NB4 (cell line): ENCODE results near the gene REEP6.
A peak's percentile ranks its signal among the peaks of the same experiment; 100 is the strongest.

Experiments
- DNase-seq: peaks from one replicate; pipeline ENCODE4 v3.0.0; 2010; ENCODE audit warnings: low read depth
- H3K4me3 ChIP-seq: one replicate; pipeline ENCODE4 v1.5.1; 2011; ENCODE audit warnings: mild to moderate bottlenecking, low read depth, low read length, moderate library complexity
- MAX ChIP-seq: IDR thresholded peaks from 2 replicates; pipeline ENCODE4 v1.6.1; 2011; ENCODE audit warnings: low read depth, low read length
- MYC ChIP-seq: IDR thresholded peaks from 2 replicates; pipeline ENCODE4 v1.6.1; 2011; ENCODE audit warnings: low read depth, low read length
- POLR2A ChIP-seq: IDR thresholded peaks from 2 replicates; pipeline ENCODE4 v1.6.1; 2011; ENCODE audit warnings: mild to moderate bottlenecking; ENCODE audit not compliant: insufficient read length; ENCODE audit errors: extremely low read depth
- TF ChIP-seq, protein P1 (sequence below): IDR thresholded peaks from one replicate; pipeline ENCODE4 v1.5.1; 2012; ENCODE audit warnings: low read depth, low read length

REEP6 gene

GRCh38 chr19:1451916-1452801 is 38.8 kb upstream of the REEP6 start:
- no peak overlapping the region for H3K4me3 ChIP-seq
- TF ChIP-seq MYC, result no peak
- TF ChIP-seq, protein P1, sequence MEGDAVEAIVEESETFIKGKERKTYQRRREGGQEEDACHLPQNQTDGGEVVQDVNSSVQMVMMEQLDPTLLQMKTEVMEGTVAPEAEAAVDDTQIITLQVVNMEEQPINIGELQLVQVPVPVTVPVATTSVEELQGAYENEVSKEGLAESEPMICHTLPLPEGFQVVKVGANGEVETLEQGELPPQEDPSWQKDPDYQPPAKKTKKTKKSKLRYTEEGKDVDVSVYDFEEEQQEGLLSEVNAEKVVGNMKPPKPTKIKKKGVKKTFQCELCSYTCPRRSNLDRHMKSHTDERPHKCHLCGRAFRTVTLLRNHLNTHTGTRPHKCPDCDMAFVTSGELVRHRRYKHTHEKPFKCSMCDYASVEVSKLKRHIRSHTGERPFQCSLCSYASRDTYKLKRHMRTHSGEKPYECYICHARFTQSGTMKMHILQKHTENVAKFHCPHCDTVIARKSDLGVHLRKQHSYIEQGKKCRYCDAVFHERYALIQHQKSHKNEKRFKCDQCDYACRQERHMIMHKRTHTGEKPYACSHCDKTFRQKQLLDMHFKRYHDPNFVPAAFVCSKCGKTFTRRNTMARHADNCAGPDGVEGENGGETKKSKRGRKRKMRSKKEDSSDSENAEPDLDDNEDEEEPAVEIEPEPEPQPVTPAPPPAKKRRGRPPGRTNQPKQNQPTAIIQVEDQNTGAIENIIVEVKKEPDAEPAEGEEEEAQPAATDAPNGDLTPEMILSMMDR, result no peak
- no peak for TF ChIP-seq MAX
- DNase-seq, result no peak

DNA sequence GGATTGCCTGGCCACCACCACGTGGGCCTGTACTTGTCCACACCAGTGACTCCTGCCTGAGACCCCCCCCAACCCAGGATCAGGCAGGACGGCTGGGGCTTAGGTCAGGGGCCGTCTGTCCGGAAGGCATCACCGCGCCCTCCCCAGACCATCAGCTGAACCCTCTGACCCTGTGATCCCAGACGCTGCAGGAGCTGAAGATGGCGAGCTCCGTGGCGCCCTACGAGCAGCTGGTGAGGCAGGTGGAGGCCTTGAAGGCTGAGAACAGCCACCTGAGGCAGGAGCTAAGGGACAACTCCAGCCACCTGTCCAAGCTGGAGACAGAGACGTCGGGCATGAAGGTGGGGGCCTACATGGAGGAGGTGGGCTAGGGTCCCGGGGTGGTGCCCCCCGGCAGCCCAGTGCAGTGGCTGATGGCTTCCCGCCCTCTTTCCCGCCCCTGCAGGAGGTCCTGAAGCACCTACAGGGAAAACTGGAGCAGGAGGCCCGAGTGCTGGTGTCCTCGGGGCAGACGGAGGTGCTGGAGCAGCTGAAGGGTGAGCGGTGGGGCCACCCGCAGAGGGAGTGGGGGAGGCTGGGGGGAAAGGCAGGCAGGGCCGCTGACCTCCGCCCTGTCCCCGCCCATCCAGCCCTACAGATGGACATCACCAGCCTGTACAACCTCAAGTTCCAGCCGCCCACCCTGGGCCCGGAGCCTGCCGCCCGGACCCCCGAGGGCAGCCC is 38.0 kb upstream of the REEP6 start:
- H3K4me3 ChIP-seq, result no peak overlapping the region
- no peak for DNase-seq
- TF ChIP-seq POLR2A (no peak), MYC (no peak), MAX (no peak)
- TF ChIP-seq, protein P1, result no peak

DNA sequence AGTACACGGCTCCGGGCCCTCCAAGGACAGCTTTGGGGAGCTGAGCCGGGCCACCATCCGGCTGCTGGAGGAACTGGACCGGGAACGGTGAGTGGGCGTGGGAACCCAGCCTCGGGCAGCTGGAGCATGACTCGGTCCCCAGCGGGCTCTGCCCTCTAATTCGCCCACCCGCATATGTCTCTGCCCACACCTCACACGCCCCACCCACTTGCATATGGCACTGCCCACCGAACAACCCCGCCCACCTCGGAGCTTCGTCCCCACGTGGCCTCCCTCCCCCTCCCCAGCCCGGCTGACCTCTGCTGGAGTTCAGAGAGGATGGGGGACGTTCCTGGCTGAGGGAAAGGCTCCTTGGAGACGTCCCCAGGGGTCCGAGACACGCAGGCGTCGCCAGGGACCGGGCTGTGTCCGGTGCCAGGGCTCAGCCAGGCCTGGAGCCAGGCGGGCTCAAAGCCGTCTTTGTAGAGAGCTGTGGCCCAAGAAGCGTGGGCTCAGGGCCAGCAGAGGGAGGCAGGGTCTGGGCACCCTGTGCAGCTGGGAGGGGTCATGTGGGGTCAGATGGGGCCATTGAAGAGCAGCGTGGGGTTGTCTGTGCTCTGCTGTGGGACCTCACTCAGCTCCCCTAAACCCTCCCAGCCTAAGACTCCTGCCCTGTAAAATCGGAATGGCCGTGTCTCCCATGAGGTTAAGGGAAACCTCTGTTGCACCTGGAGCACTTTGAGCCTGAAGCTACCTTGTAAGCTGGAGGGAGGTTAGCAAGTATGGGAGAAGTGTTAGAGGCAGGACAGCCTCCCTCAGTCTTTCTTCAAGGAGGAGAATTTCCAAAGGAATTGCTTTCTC is 37.2 kb upstream of the REEP6 start:
- H3K4me3 ChIP-seq, result no peak overlapping the region

DNA sequence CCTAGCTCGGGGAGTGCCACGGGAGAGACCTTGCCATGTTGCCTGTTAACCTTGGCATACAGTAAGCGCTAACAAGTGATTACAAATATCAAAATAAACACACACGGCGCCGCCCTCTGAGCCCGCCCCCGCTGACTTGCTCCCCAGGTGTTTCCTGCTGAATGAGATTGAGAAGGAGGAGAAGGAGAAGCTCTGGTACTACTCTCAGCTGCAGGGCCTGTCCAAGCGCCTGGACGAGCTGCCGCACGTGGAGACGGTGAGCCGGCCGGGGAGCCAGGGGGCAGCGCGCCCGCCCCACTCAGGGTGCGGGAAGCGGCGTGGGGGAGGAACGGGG is 36.0 kb upstream of the REEP6 start:
- TF ChIP-seq MYC (no peak), MAX (peak; percentile 26; the same call in 1 of the 2 replicates)
- no peak overlapping the region for H3K4me3 ChIP-seq
- no peak for DNase-seq

More for the DNA sequence above, 37.2 kb upstream of the REEP6 start:
- no peak for DNase-seq
- TF ChIP-seq MYC (no peak), POLR2A (no peak), MAX (no peak)
- TF ChIP-seq, protein P1, result no peak

GRCh38 chr19:1455336-1456120 is 35.5 kb upstream of the REEP6 start:
- TF ChIP-seq MAX, result no peak
- TF ChIP-seq POLR2A, result no peak
- TF ChIP-seq MYC, result no peak
- TF ChIP-seq, protein P1, result no peak
- no peak for DNase-seq
- no peak overlapping the region for H3K4me3 ChIP-seq
